Neutrophil (primary cell): ENCODE results near the gene ITPR3.

Source experiments
- H3K27ac ChIP-seq: fragments of 200-600 bp; sonication (generic); 2 replicates; pipeline ENCODE4 v1.5.1; 2016; ENCODE audit warnings: mild to moderate bottlenecking, moderate library complexity
- H3K27me3 ChIP-seq: fragments of 200-600 bp; sonication (generic); 2 replicates; pipeline ENCODE4 v1.6.0; 2016; ENCODE audit warnings: mild to moderate bottlenecking
- H3K36me3 ChIP-seq: fragments of 200-600 bp; sonication (generic); 2 replicates; pipeline ENCODE4 v1.5.1; 2017
- H3K4me1 ChIP-seq, 2 experiments: fragments of 200-600 bp in 1 of 2; sonication (generic) in 1 of 2; 1 replicate in 1 of 2; 2 replicates in 1 of 2; pipeline versions ENCODE4 v1.5.1 to v1.6.1; 2013 to 2016; ENCODE audit warnings: low read depth in 1 of 2, low read length in 1 of 2, mild to moderate bottlenecking in 1 of 2, moderate library complexity in 1 of 2; ENCODE audit not compliant: control insufficient read depth in 1 of 2, insufficient read depth in 1 of 2
- H3K4me3 ChIP-seq, 2 experiments: fragments of 200-600 bp in 1 of 2; sonication (generic) in 1 of 2; 1 replicate in 1 of 2; 2 replicates in 1 of 2; pipeline ENCODE4 v1.5.1; 2013 to 2016; ENCODE audit warnings: low read depth in 1 of 2, low read length in 1 of 2, mild to moderate bottlenecking in 1 of 2, moderate library complexity in 1 of 2
- H3K9me3 ChIP-seq: fragments of 200-600 bp; sonication (generic); 2 replicates; pipeline ENCODE4 v1.5.1; 2016
- CTCF ChIP-seq: fragments of 200-600 bp; sonication (generic); IDR thresholded peaks from 2 replicates; pipeline ENCODE4 v1.5.1; 2016; ENCODE audit warnings: antibody characterized with exemption

ITPR3 gene

GRCh38 chr6:33656844-33657243, 35.7 kb downstream of the ITPR3 start:
- Histone ChIP-seq H3K4me3 (no peak overlapping the region), H3K4me1 (no peaks in the 10 kb centered on the region), H3K27me3 (peaks cover 3% of the 10 kb centered on the region), H3K27ac (no peak overlapping the region), H3K9me3 (no peaks in the 10 kb centered on the region), H3K36me3 (no peaks in the 10 kb centered on the region)
- no peak for TF ChIP-seq CTCF

- Histone ChIP-seq H3K27ac (no peak overlapping the region), H3K36me3 (no peaks in the 10 kb centered on the region)
These were observed 38.0 kb downstream of the ITPR3 start for GRCh38 chr6:33658982-33659689.

GRCh38 chr6:33659986-33660385, 38.9 kb downstream of the ITPR3 start:
- Histone ChIP-seq H3K27me3 (no peaks in the 10 kb centered on the region), H3K36me3 (no peaks in the 10 kb centered on the region), H3K4me3 (no peak overlapping the region), H3K4me1 (no peaks in the 10 kb centered on the region), H3K9me3 (no peaks in the 10 kb centered on the region), H3K27ac (no peak overlapping the region)
- TF ChIP-seq CTCF, result no peak

More at GRCh38 chr6:33658982-33659689, 38.0 kb downstream of the ITPR3 start:
- Histone ChIP-seq H3K9me3 (no peaks in the 10 kb centered on the region), H3K27me3 (no peaks in the 10 kb centered on the region), H3K4me3 (no peak overlapping the region), H3K4me1 (no peaks in the 10 kb centered on the region)
- no peak for TF ChIP-seq CTCF

GRCh38 chr6:33661106-33661838, 40.1 kb downstream of the ITPR3 start:
- H3K27me3 ChIP-seq, result no peaks in the 10 kb centered on the region
- no peak overlapping the region for H3K4me3 ChIP-seq
- H3K27ac ChIP-seq, result no peak overlapping the region
- no peaks in the 10 kb centered on the region for H3K4me1 ChIP-seq
- no peaks in the 10 kb centered on the region for H3K9me3 ChIP-seq
- H3K36me3 ChIP-seq, result no peaks in the 10 kb centered on the region
- TF ChIP-seq CTCF, result no peak

- Histone ChIP-seq H3K27me3 (no peaks in the 10 kb centered on the region), H3K9me3 (no peaks in the 10 kb centered on the region), H3K27ac (no peak overlapping the region), H3K36me3 (no peaks in the 10 kb centered on the region), H3K4me3 (no peak overlapping the region), H3K4me1 (no peaks in the 10 kb centered on the region)
- TF ChIP-seq CTCF, result no peak
These were observed 41.2 kb downstream of the ITPR3 start for GRCh38 chr6:33662318-33662717.
